ENCODE measurements around the gene RANBP1.

The RANBP1 gene

DNA sequence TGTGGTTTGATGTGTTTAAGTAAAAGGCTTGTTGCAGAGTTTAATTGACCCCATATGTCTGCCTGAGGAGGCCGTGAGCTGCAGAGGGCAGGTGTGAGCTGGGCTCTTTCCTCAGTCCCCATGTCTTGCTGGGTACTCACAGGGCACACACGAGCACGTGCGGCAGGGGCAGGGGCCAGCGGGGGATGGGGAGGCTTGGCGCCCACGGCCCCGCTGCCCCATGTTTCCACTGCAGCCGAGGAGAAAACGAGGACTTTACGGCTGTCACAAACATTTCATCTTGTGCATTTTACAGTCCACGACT lies 59.6 kb downstream of the RANBP1 start:
- Histone ChIP-seq H3K4me3 (no peak overlapping the region), H3K27me3 (peaks cover 0 to 5% of the 10 kb centered on the region in 2 donors), H3K36me3 (no peaks in the 10 kb centered on the region), H3K4me1 (no peaks in the 10 kb centered on the region), H3K27ac (no peak overlapping the region), H3K9me3 (no peaks in the 10 kb centered on the region)
- DNase-seq, result no peak
- intact Hi-C loops (cut with DNase I; ENCODE audit: low total_unique reads), result no loop called here
- TF ChIP-seq, protein P1, sequence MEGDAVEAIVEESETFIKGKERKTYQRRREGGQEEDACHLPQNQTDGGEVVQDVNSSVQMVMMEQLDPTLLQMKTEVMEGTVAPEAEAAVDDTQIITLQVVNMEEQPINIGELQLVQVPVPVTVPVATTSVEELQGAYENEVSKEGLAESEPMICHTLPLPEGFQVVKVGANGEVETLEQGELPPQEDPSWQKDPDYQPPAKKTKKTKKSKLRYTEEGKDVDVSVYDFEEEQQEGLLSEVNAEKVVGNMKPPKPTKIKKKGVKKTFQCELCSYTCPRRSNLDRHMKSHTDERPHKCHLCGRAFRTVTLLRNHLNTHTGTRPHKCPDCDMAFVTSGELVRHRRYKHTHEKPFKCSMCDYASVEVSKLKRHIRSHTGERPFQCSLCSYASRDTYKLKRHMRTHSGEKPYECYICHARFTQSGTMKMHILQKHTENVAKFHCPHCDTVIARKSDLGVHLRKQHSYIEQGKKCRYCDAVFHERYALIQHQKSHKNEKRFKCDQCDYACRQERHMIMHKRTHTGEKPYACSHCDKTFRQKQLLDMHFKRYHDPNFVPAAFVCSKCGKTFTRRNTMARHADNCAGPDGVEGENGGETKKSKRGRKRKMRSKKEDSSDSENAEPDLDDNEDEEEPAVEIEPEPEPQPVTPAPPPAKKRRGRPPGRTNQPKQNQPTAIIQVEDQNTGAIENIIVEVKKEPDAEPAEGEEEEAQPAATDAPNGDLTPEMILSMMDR (IDR thresholded peaks at IDR 0.05), result no peak

DNA sequence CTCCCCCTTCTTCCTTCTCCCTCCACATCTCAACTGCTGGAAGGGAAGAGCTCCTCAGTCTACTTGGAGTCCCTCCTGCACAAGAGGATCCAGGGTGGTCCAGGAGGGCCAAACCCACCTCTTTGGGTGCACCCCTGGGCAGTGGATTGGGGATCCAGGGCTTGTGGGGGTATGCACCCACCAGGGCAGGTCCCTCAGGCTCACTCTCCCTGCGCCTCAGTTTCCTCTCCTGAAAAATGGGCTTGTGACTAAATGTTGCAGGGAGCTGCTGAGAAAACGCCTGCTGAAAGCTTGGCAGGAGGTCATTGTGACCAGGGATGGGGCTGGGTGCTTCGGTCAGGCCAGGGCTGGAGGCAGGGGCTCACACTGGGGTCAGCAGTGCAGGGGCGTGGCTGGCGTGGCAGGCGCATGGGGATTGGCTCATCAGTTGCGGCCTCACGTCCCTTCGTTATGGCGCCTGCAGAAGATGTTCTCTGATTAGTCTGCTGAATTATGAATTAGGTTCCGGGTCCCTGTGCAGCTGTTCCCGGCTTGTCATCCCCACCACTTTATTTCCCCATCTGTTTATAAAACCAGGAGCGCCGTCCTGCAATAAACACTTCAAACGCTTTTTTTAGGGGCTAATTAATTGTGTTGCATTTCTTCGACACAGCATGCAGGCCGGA lies 60.6 kb downstream of the RANBP1 start:
- intact Hi-C loops (cut with DNase I; ENCODE audit: low total_unique reads), result no loop called here
- H3K27ac ChIP-seq, result no peak overlapping the region
- TF ChIP-seq, protein P1 (IDR thresholded peaks at IDR 0.05), result no peak
- H3K36me3 ChIP-seq, result no peaks in the 10 kb centered on the region
- no peak overlapping the region for H3K4me3 ChIP-seq
- DNase-seq, result no peak
- H3K9me3 ChIP-seq, result no peaks in the 10 kb centered on the region
- peaks cover 0 to 6% of the 10 kb centered on the region in 2 donors for H3K27me3 ChIP-seq
- H3K4me1 ChIP-seq, result no peaks in the 10 kb centered on the region
